GM23338 (cell line): ENCODE results near the gene TXNDC9. TPM values are rescaled to one million over a fixed set of nuclear protein-coding genes. Genes with fewer than 3 reads are reported as not detected.

Experiments used
- polyA plus RNA-seq: library from polyadenylated mRNA; unstranded; fragments of >200 nt; fragmentation: Nextera tagmentation; extraction: Ambion mirVana; gene quantifications from 2 replicates; pipeline ENCODE4 v1.2.1, GENCODE V29; 2016
- total RNA-seq: library from RNA; depleted of rRNA; stranded (reverse); fragments of >200 nt; shearing (Covaris generic); gene quantifications from 2 replicates; pipeline ENCODE4 v1.2.3, GENCODE V29; 2014; rRNA removed

The TXNDC9 gene
- total and polyA plus RNA-seq, 2 experiments from 2014 or later, result 54.4 to 67.4 TPM

Other genes starting within 250 kb of the TXNDC9 start
- 6.4 and 8.4 TPM in 2 replicates for gene C2orf15, start 194.6 kb downstream of the TXNDC9 start, total RNA-seq
- gene C2orf15, start 194.6 kb downstream of the TXNDC9 start, polyA plus RNA-seq, result 6.4 and 7.9 TPM in 2 replicates
- 6.4 and 9.9 TPM in 2 replicates for gene TSGA10, start 181.4 kb downstream of the TXNDC9 start, total RNA-seq
- 23.0 and 24.2 TPM in 2 replicates for gene TSGA10, start 181.4 kb downstream of the TXNDC9 start, polyA plus RNA-seq
- gene LIPT1, start 181.4 kb downstream of the TXNDC9 start, total RNA-seq, result 7.7 and 11.5 TPM in 2 replicates
- 12.7 and 15.4 TPM in 2 replicates for gene LIPT1, start 181.4 kb downstream of the TXNDC9 start, polyA plus RNA-seq
- 31.4 and 37.9 TPM in 2 replicates for gene MITD1, start 155.3 kb downstream of the TXNDC9 start, total RNA-seq
- 105 and 107 TPM in 2 replicates for gene MITD1, start 155.3 kb downstream of the TXNDC9 start, polyA plus RNA-seq
- gene MRPL30, start 155.1 kb downstream of the TXNDC9 start, total RNA-seq, result 46.4 and 51.4 TPM in 2 replicates
- 53.7 and 59.5 TPM in 2 replicates for gene MRPL30, start 155.1 kb downstream of the TXNDC9 start, polyA plus RNA-seq
- gene LYG2, start 80.7 kb downstream of the TXNDC9 start, total RNA-seq, result 1.2 TPM in 1 of 2 replicates, not detected in the other
- 0.78 and 0.99 TPM in 2 replicates for gene LYG2, start 80.7 kb downstream of the TXNDC9 start, polyA plus RNA-seq
- gene LYG1, start 35.1 kb downstream of the TXNDC9 start, total RNA-seq, result 0.35 TPM in 1 of 2 replicates, not detected in the other
- gene LYG1, start 35.1 kb downstream of the TXNDC9 start, polyA plus RNA-seq, result 0.50 and 0.57 TPM in 2 replicates
- gene EIF5B, start 1.1 kb upstream of the TXNDC9 start, total RNA-seq, result 32.5 and 34.2 TPM in 2 replicates
- gene EIF5B, start 1.1 kb upstream of the TXNDC9 start, polyA plus RNA-seq, result 91.2 and 108 TPM in 2 replicates
- gene REV1, start 153.7 kb upstream of the TXNDC9 start, total RNA-seq, result 39.1 and 46.7 TPM in 2 replicates
- gene REV1, start 153.7 kb upstream of the TXNDC9 start, polyA plus RNA-seq, result 30.2 and 32.9 TPM in 2 replicates